ENCODE data around the gene BLOC1S5. TPM values are rescaled to one million over a fixed set of nuclear protein-coding genes. Genes with fewer than 3 reads are reported as not detected.

The BLOC1S5 gene
- total and polyA plus RNA-seq, 4 donors = 3.5 to 20.5 (median 6.6) TPM

GRCh38 chr6:8110117-8110721 lies 46.0 kb upstream of the BLOC1S5 start:
- H3K27me3 ChIP-seq (ENCODE audit: control insufficient read depth in 3 of 3, insufficient read depth in 3 of 3, low read length in 2 of 3) = no peaks in the 10 kb centered on the region
- ATAC-seq (ENCODE audit: insufficient read depth, low FRiP score) (no peak), DNase-seq (no peak)
- no peak overlapping the region for H3K27ac ChIP-seq (ENCODE audit: low read depth in 1 of 2, low read length in 1 of 2)
- no peak overlapping the region for H3K9ac ChIP-seq (ENCODE audit: insufficient read depth in 1 of 2, low read length in 2 of 2)
- no peaks in the 10 kb centered on the region for H3K4me1 ChIP-seq (ENCODE audit: control insufficient read depth in 5 of 5, insufficient read depth in 5 of 5, low read length in 5 of 5)
- H3K4me3 ChIP-seq = no peak overlapping the region
- H3K36me3 ChIP-seq (ENCODE audit: control insufficient read depth in 4 of 4, insufficient read depth in 4 of 4, low read length in 4 of 4) = no peaks in the 10 kb centered on the region
- no peaks in the 10 kb centered on the region for H3K9me3 ChIP-seq (ENCODE audit: control insufficient read depth in 4 of 4, insufficient read depth in 3 of 4, low read length in 3 of 4)
- no peak for TF ChIP-seq CTCF (IDR thresholded peaks at IDR 0.05; ENCODE audit: control extremely low read depth, extremely low read depth)
- 64 to 70% methylated on average over 4 of the region's 4 CpGs for WGBS, 2 donors

- WGBS, 2 donors = 73 to 78% methylated on average over 13 of the region's 13 CpGs
- H3K36me3 ChIP-seq (ENCODE audit: control insufficient read depth in 4 of 4, insufficient read depth in 4 of 4, low read length in 4 of 4) = no peaks in the 10 kb centered on the region
- DNase-seq = no peak
- H3K9ac ChIP-seq (ENCODE audit: insufficient read depth in 1 of 2, low read length in 2 of 2) = no peak overlapping the region
- TF ChIP-seq CTCF (IDR thresholded peaks at IDR 0.05; ENCODE audit: control extremely low read depth, extremely low read depth) = no peak
- H3K9me3 ChIP-seq (ENCODE audit: control insufficient read depth in 4 of 4, insufficient read depth in 3 of 4, low read length in 3 of 4) = no peaks in the 10 kb centered on the region
- no peak for ATAC-seq (ENCODE audit: insufficient read depth, low FRiP score)
- no peaks in the 10 kb centered on the region for H3K4me1 ChIP-seq (ENCODE audit: control insufficient read depth in 5 of 5, insufficient read depth in 5 of 5, low read length in 5 of 5)
- H3K27ac ChIP-seq (ENCODE audit: low read depth in 1 of 2, low read length in 1 of 2) = no peak overlapping the region
- H3K27me3 ChIP-seq (ENCODE audit: control insufficient read depth in 3 of 3, insufficient read depth in 3 of 3, low read length in 2 of 3) = no peaks in the 10 kb centered on the region
- H3K4me3 ChIP-seq = no peak overlapping the region
These were observed 44.8 kb upstream of the BLOC1S5 start for GRCh38 chr6:8108759-8109539.

- H3K36me3 ChIP-seq (ENCODE audit: control insufficient read depth in 4 of 4, insufficient read depth in 4 of 4, low read length in 4 of 4) = no peaks in the 10 kb centered on the region
- no peaks in the 10 kb centered on the region for H3K9me3 ChIP-seq (ENCODE audit: control insufficient read depth in 4 of 4, insufficient read depth in 3 of 4, low read length in 3 of 4)
- H3K9ac ChIP-seq (ENCODE audit: insufficient read depth in 1 of 2, low read length in 2 of 2) = no peak overlapping the region
- DNase-seq (no peak), ATAC-seq (ENCODE audit: insufficient read depth, low FRiP score) (no peak)
- 52 to 60% methylated on average over 4 of the region's 4 CpGs for WGBS, 2 donors
- H3K4me3 ChIP-seq = no peak overlapping the region
- no peaks in the 10 kb centered on the region for H3K27me3 ChIP-seq (ENCODE audit: control insufficient read depth in 3 of 3, insufficient read depth in 3 of 3, low read length in 2 of 3)
- no peak for TF ChIP-seq CTCF (IDR thresholded peaks at IDR 0.05; ENCODE audit: control extremely low read depth, extremely low read depth)
- H3K27ac ChIP-seq (ENCODE audit: low read depth in 1 of 2, low read length in 1 of 2) = no peak overlapping the region
- H3K4me1 ChIP-seq (ENCODE audit: control insufficient read depth in 5 of 5, insufficient read depth in 5 of 5, low read length in 5 of 5) = no peaks in the 10 kb centered on the region
These were observed 44.0 kb upstream of the BLOC1S5 start for GRCh38 chr6:8108031-8108660.
